ENCODE data around the gene CDH4. TPM values are rescaled to one million over a fixed set of nuclear protein-coding genes. Genes with fewer than 3 reads are reported as not detected.
A peak's percentile ranks its signal among the peaks of the same experiment; 100 is the strongest.

CDH4 gene
- total RNA-seq (under 1 TPM; 0.39 to 0.41 TPM), polyA plus RNA-seq (1 to 10 TPM in 1 of 2 donors, not detected in 1; 1.1 TPM)

- H3K4me1 ChIP-seq (ENCODE audit: insufficient read depth, low read length), result no peaks in the 10 kb centered on the region
- CTCF ChIA-PET (ENCODE audit: partially characterized antibody), result interaction anchor here (1.3 kb wide), 1 partner anchor 16 kb away, joined by 5 read pairs; no protein-coding TSS in a partner anchor
- H3K27me3 ChIP-seq (ENCODE audit: insufficient read depth, low read length), result no peaks in the 10 kb centered on the region
- POLR2A ChIA-PET (ENCODE audit: partially characterized antibody), result no interaction called here
- H3K9me3 ChIP-seq (ENCODE audit: control insufficient read depth in 1 of 2, low read length in 2 of 2), result no peaks in the 10 kb centered on the region
- intact Hi-C loops (cut with micrococcal nuclease), result no loop called here
- H3K36me3 ChIP-seq (ENCODE audit: insufficient read depth, low read length), result no peaks in the 10 kb centered on the region
- H3K4me3 ChIP-seq (ENCODE audit: low read length in 2 of 2), result no peak within 1 kb of the TSS
- Mint-ChIP-seq H3K9me3 (peaks cover 0 to 2% (median 0%) of the 10 kb centered on the region in 8 donors), H3K36me3 (no peaks in the 10 kb centered on the region), H3K27ac (peak within 1 kb of the TSS in 1 of 7 donors; percentile 61), H3K4me3 (peak within 1 kb of the TSS in 4 of 8 donors; percentile 39 to 56 (median 42)), H3K4me1 (peaks cover 0 to 14% (median 5%) of the 10 kb centered on the region in 4 donors), H3K27me3 (peaks cover 41 to 51% of the 10 kb centered on the region in 2 donors)
- DNase-seq, result no peak
- H3K27ac ChIP-seq (ENCODE audit: low read depth, low read length), result no peak within 1 kb of the TSS
Observed at GRCh38 chr20:61251529-61252393, at the start of gene CDH4. Gene CDH4 (plus strand): TSS chr20:61252261.

- peaks cover 7 to 9% of the 10 kb centered on the region in 2 donors for H3K27me3 Mint-ChIP-seq
- POLR2A ChIA-PET (ENCODE audit: partially characterized antibody), result no interaction called here
- H3K36me3 ChIP-seq (ENCODE audit: insufficient read depth, low read length), result no peaks in the 10 kb centered on the region
- CTCF ChIA-PET (ENCODE audit: partially characterized antibody), result no interaction called here
- no peak for DNase-seq
- H3K9me3 Mint-ChIP-seq, result peaks cover 0 to 12% (median 4%) of the 10 kb centered on the region in 8 donors
- no peaks in the 10 kb centered on the region for H3K4me1 ChIP-seq (ENCODE audit: insufficient read depth, low read length)
- no peak overlapping the region for H3K27ac Mint-ChIP-seq
- no peaks in the 10 kb centered on the region for H3K36me3 Mint-ChIP-seq
- no peaks in the 10 kb centered on the region for H3K27me3 ChIP-seq (ENCODE audit: insufficient read depth, low read length)
- no peak overlapping the region for H3K4me3 ChIP-seq (ENCODE audit: low read length in 2 of 2)
- no peaks in the 10 kb centered on the region for H3K4me1 Mint-ChIP-seq
- no peak overlapping the region for H3K27ac ChIP-seq (ENCODE audit: low read depth, low read length)
- no peak overlapping the region for H3K4me3 Mint-ChIP-seq
- intact Hi-C loops (cut with micrococcal nuclease), result no loop called here
- no peaks in the 10 kb centered on the region for H3K9me3 ChIP-seq (ENCODE audit: control insufficient read depth in 1 of 2, low read length in 2 of 2)
Observed at GRCh38 chr20:61203320-61203719, 48.7 kb upstream of the CDH4 start.

- Histone ChIP-seq H3K9me3 (ENCODE audit: control insufficient read depth in 1 of 2, low read length in 2 of 2) (no peaks in the 10 kb centered on the region), H3K4me3 (ENCODE audit: low read length in 2 of 2) (no peak overlapping the region), H3K36me3 (ENCODE audit: insufficient read depth, low read length) (no peaks in the 10 kb centered on the region), H3K27me3 (ENCODE audit: insufficient read depth, low read length) (no peaks in the 10 kb centered on the region), H3K27ac (ENCODE audit: low read depth, low read length) (no peak overlapping the region), H3K4me1 (ENCODE audit: insufficient read depth, low read length) (no peaks in the 10 kb centered on the region)
- ChIA-PET POLR2A (ENCODE audit: partially characterized antibody) (no interaction called here), CTCF (ENCODE audit: partially characterized antibody) (no interaction called here)
- Mint-ChIP-seq H3K9me3 (peaks cover 0 to 8% (median 4%) of the 10 kb centered on the region in 8 donors), H3K36me3 (no peaks in the 10 kb centered on the region), H3K27ac (no peak overlapping the region), H3K4me1 (no peaks in the 10 kb centered on the region), H3K27me3 (peaks cover 6 to 7% of the 10 kb centered on the region in 2 donors), H3K4me3 (no peak overlapping the region)
- DNase-seq, result no peak
- intact Hi-C loops (cut with micrococcal nuclease), result no loop called here
Observed at GRCh38 chr20:61204206-61204605, 47.9 kb upstream of the CDH4 start.

GRCh38 chr20:61205769-61206168 is 46.3 kb upstream of the CDH4 start:
- Histone ChIP-seq H3K4me1 (ENCODE audit: insufficient read depth, low read length) (no peaks in the 10 kb centered on the region), H3K27ac (ENCODE audit: low read depth, low read length) (no peak overlapping the region), H3K36me3 (ENCODE audit: insufficient read depth, low read length) (no peaks in the 10 kb centered on the region), H3K27me3 (ENCODE audit: insufficient read depth, low read length) (no peaks in the 10 kb centered on the region), H3K4me3 (ENCODE audit: low read length in 2 of 2) (no peak overlapping the region), H3K9me3 (ENCODE audit: control insufficient read depth in 1 of 2, low read length in 2 of 2) (no peaks in the 10 kb centered on the region)
- peaks cover 5 to 7% of the 10 kb centered on the region in 2 donors for H3K27me3 Mint-ChIP-seq
- no peak overlapping the region for H3K4me3 Mint-ChIP-seq
- CTCF ChIA-PET (ENCODE audit: partially characterized antibody), result no interaction called here
- H3K36me3 Mint-ChIP-seq, result no peaks in the 10 kb centered on the region
- POLR2A ChIA-PET (ENCODE audit: partially characterized antibody), result no interaction called here
- no peaks in the 10 kb centered on the region for H3K4me1 Mint-ChIP-seq
- no peak for DNase-seq
- intact Hi-C loops (cut with micrococcal nuclease), result no loop called here
- H3K9me3 Mint-ChIP-seq, result peaks cover 0 to 5% (median under 1%) of the 10 kb centered on the region in 8 donors
- no peak overlapping the region for H3K27ac Mint-ChIP-seq

GRCh38 chr20:61210862-61211261 is 41.2 kb upstream of the CDH4 start:
- H3K4me1 Mint-ChIP-seq, result no peaks in the 10 kb centered on the region
- H3K36me3 ChIP-seq (ENCODE audit: insufficient read depth, low read length), result no peaks in the 10 kb centered on the region
- no peaks in the 10 kb centered on the region for H3K4me1 ChIP-seq (ENCODE audit: insufficient read depth, low read length)

GRCh38 chr20:61217848-61218247 is 34.2 kb upstream of the CDH4 start:
- Mint-ChIP-seq H3K36me3 (no peaks in the 10 kb centered on the region), H3K27ac (peak overlapping the region in 1 of 7 donors; percentile 5), H3K4me1 (no peaks in the 10 kb centered on the region), H3K27me3 (peaks cover 13 to 21% of the 10 kb centered on the region in 2 donors), H3K4me3 (no peak overlapping the region), H3K9me3 (peaks cover 0 to 4% (median 0%) of the 10 kb centered on the region in 8 donors)
- ChIA-PET CTCF (ENCODE audit: partially characterized antibody) (interaction anchor here (2.9 kb wide), 1 partner anchor 11 kb away, joined by 9 read pairs; no protein-coding TSS in a partner anchor), POLR2A (ENCODE audit: partially characterized antibody) (no interaction called here)
- Histone ChIP-seq H3K4me1 (ENCODE audit: insufficient read depth, low read length) (no peaks in the 10 kb centered on the region), H3K4me3 (ENCODE audit: low read length in 2 of 2) (no peak overlapping the region), H3K36me3 (ENCODE audit: insufficient read depth, low read length) (no peaks in the 10 kb centered on the region), H3K27ac (ENCODE audit: low read depth, low read length) (no peak overlapping the region), H3K27me3 (ENCODE audit: insufficient read depth, low read length) (no peaks in the 10 kb centered on the region), H3K9me3 (ENCODE audit: control insufficient read depth in 1 of 2, low read length in 2 of 2) (no peaks in the 10 kb centered on the region)
- no peak for DNase-seq
- intact Hi-C loops (cut with micrococcal nuclease), result no loop called here

More at GRCh38 chr20:61210862-61211261, 41.2 kb upstream of the CDH4 start:
- Histone ChIP-seq H3K27ac (ENCODE audit: low read depth, low read length) (no peak overlapping the region), H3K4me3 (ENCODE audit: low read length in 2 of 2) (no peak overlapping the region), H3K27me3 (ENCODE audit: insufficient read depth, low read length) (no peaks in the 10 kb centered on the region), H3K9me3 (ENCODE audit: control insufficient read depth in 1 of 2, low read length in 2 of 2) (no peaks in the 10 kb centered on the region)
- H3K27me3 Mint-ChIP-seq, result peaks cover 4% of the 10 kb centered on the region in 2 donors
- no peak overlapping the region for H3K4me3 Mint-ChIP-seq
- no peaks in the 10 kb centered on the region for H3K36me3 Mint-ChIP-seq
- intact Hi-C loops (cut with micrococcal nuclease), result no loop called here
- ChIA-PET POLR2A (ENCODE audit: partially characterized antibody) (no interaction called here), CTCF (ENCODE audit: partially characterized antibody) (no interaction called here)
- no peak for DNase-seq
- H3K9me3 Mint-ChIP-seq, result no peaks in the 10 kb centered on the region
- no peak overlapping the region for H3K27ac Mint-ChIP-seq

GRCh38 chr20:61219021-61219431 is 33.0 kb upstream of the CDH4 start:
- Histone ChIP-seq H3K27me3 (ENCODE audit: insufficient read depth, low read length) (no peaks in the 10 kb centered on the region), H3K27ac (ENCODE audit: low read depth, low read length) (no peak overlapping the region), H3K4me3 (ENCODE audit: low read length in 2 of 2) (no peak overlapping the region), H3K36me3 (ENCODE audit: insufficient read depth, low read length) (no peaks in the 10 kb centered on the region), H3K4me1 (ENCODE audit: insufficient read depth, low read length) (no peaks in the 10 kb centered on the region), H3K9me3 (ENCODE audit: control insufficient read depth in 1 of 2, low read length in 2 of 2) (no peaks in the 10 kb centered on the region)
- H3K27ac Mint-ChIP-seq, result no peak overlapping the region
- CTCF ChIA-PET (ENCODE audit: partially characterized antibody), result interaction anchor here (1.2 kb wide), 1 partner anchor 10 kb away, joined by 6 read pairs; no protein-coding TSS in a partner anchor
- intact Hi-C loops (cut with micrococcal nuclease), result no loop called here
- H3K27me3 Mint-ChIP-seq, result peaks cover 9 to 19% of the 10 kb centered on the region in 2 donors
- H3K36me3 Mint-ChIP-seq, result no peaks in the 10 kb centered on the region
- H3K4me1 Mint-ChIP-seq, result no peaks in the 10 kb centered on the region
- POLR2A ChIA-PET (ENCODE audit: partially characterized antibody), result no interaction called here
- H3K9me3 Mint-ChIP-seq, result peaks cover 0 to 4% (median 0%) of the 10 kb centered on the region in 8 donors
- no peak overlapping the region for H3K4me3 Mint-ChIP-seq
- no peak for DNase-seq
